ENCODE measurements around the gene CERS2.

- no peak for TF ChIP-seq CTCF (conservative IDR thresholded peaks at IDR 0.05)
- no peak for TF ChIP-seq EZH2 (IDR thresholded peaks at IDR 0.05; ENCODE audit: low read depth)
Measured at GRCh38 chr1:150997949-150998348, 23.3 kb upstream of the CERS2 start.

Data from PC-9 (cell line).